Mammary epithelial cell (primary cell): ENCODE data around the gene AKT1S1.

Source experiments
- CTCF ChIP-seq, 2 donors: IDR thresholded peaks in 1 of 2; conservative IDR thresholded peaks in 1 of 2; 2 replicates each; pipeline ENCODE4 v1.5.1; 2011 to 2012; ENCODE audit warnings: inconsistent platforms in 2 of 2, low read length in 2 of 2, mild to moderate bottlenecking in 2 of 2, control low read depth in 1 of 2, low read depth in 1 of 2; ENCODE audit not compliant: insufficient read depth in 1 of 2; ENCODE audit errors: extremely low read depth in 1 of 2
- EZH2 ChIP-seq: IDR thresholded peaks from 2 replicates; pipeline ENCODE4 v1.6.1; 2012; ENCODE audit warnings: low read length, inconsistent platforms, borderline replicate concordance

GRCh38 chr19:49912965-49913685, 36.0 kb upstream of the AKT1S1 start:
- no peak for TF ChIP-seq CTCF (conservative IDR thresholded peaks at IDR 0.05 in 1 of 2, IDR thresholded peaks at IDR 0.05 in 1 of 2; ENCODE audit: extremely low read depth in 1 of 2, insufficient read depth in 1 of 2, low read depth in 1 of 2, low read length in 2 of 2)
- no peak for TF ChIP-seq EZH2
